HepG2 (cell line): Measurements from ENCODE around the gene KSR1. TPM values are rescaled to one million over a fixed set of nuclear protein-coding genes. Genes with fewer than 3 reads are reported as not detected.

ENCODE experiments used
- BRD4 ChIP-seq: sonication (generic); formaldehyde crosslinking; IDR thresholded peaks from 2 replicates; pipeline ENCODE4 v1.4.0; 2020; ENCODE audit warnings: missing genetic modification reagents
- ETV6 ChIP-seq: sonication (generic); formaldehyde crosslinking; conservative IDR thresholded peaks from 2 replicates; pipeline ENCODE4 v1.4.0; 2020; ENCODE audit warnings: missing genetic modification reagents
- PHB2 ChIP-seq: fragments of 450-650 bp; IDR thresholded peaks from 2 replicates; pipeline ENCODE4 v1.6.1; 2018; ENCODE audit not compliant: partially characterized antibody
- TBX2 ChIP-seq: sonication (generic); formaldehyde crosslinking; IDR thresholded peaks from 2 replicates; pipeline ENCODE4 v1.5.0; 2020; ENCODE audit warnings: missing genetic modification reagents, mild to moderate bottlenecking, borderline replicate concordance
- THAP11 ChIP-seq: IDR thresholded peaks from 2 replicates; pipeline ENCODE4 v1.6.1; 2016; ENCODE audit warnings: missing biosample characterization, missing genetic modification reagents
- ZNF124 ChIP-seq: sonication (generic); formaldehyde crosslinking; IDR thresholded peaks from 2 replicates; pipeline ENCODE4 v1.4.0; 2020; ENCODE audit warnings: missing genetic modification reagents
- ZNF550 ChIP-seq: sonication (generic); formaldehyde crosslinking; IDR thresholded peaks from 2 replicates; pipeline ENCODE4 v1.4.0; 2020; ENCODE audit warnings: mild to moderate bottlenecking, missing genetic modification reagents, borderline replicate concordance
- ZNF619 ChIP-seq: sonication (generic); formaldehyde crosslinking; IDR thresholded peaks from 2 replicates; pipeline ENCODE4 v1.4.0; 2020; ENCODE audit warnings: mild to moderate bottlenecking, missing genetic modification reagents
- ZNF678 ChIP-seq: sonication (generic); formaldehyde crosslinking; IDR thresholded peaks from 2 replicates; pipeline ENCODE4 v1.4.0; 2020; ENCODE audit warnings: mild to moderate bottlenecking, missing genetic modification reagents
- ZSCAN20 ChIP-seq: sonication (generic); formaldehyde crosslinking; IDR thresholded peaks from 2 replicates; pipeline ENCODE4 v1.4.0; 2020; ENCODE audit warnings: missing genetic modification reagents, mild to moderate bottlenecking, borderline replicate concordance
- ZSCAN29 ChIP-seq: sonication (generic); formaldehyde crosslinking; conservative IDR thresholded peaks from 2 replicates; pipeline ENCODE4 v1.4.0; 2020; ENCODE audit warnings: mild to moderate bottlenecking, missing genetic modification reagents
- polyA plus RNA-seq, 8 experiments: library from polyadenylated mRNA; depleted of rRNA in 3 of 8; stranded (reverse) in 7 of 8; unstranded in 1 of 8; fragments of >200 nt; fragmentation: Illumina TruSeq in 4 of 8; extraction: Trizol in 4 of 8; gene quantifications; 2 replicates each; pipeline versions ENCODE4 v1.2.1 to v1.2.3, GENCODE V29; 2011 to 2016; ENCODE audit warnings: low read depth in 4 of 8, missing spikeins in 1 of 8, mixed read lengths in 1 of 8; ENCODE audit not compliant: insufficient read depth in 1 of 8
- total RNA-seq, 5 experiments: library from RNA; depleted of rRNA; stranded (reverse); fragments of >200 nt; fragmentation: Illumina TruSeq; extraction: Trizol; gene quantifications; 2 replicates each; pipeline ENCODE4 v1.2.3, GENCODE V29; 2016; ENCODE audit warnings: low read depth in 1 of 5
- TF ChIP-seq, protein P1 (sequence below): IDR thresholded peaks from 2 replicates; pipeline ENCODE4 v1.6.1; 2016; ENCODE audit warnings: mild to moderate bottlenecking, missing biosample characterization, missing genetic modification reagents
- TF ChIP-seq, protein P2 (sequence below), 2 experiments: fragments of 450-650 bp in 1 of 2; sonication (generic) in 1 of 2; formaldehyde crosslinking in 1 of 2; IDR thresholded peaks; 2 replicates each; pipeline versions ENCODE4 v1.6.1 to v1.8.0; 2016 to 2022; ENCODE audit warnings: antibody characterized with exemption in 1 of 2, mild to moderate bottlenecking in 1 of 2, missing genetic modification reagents in 1 of 2
- TF ChIP-seq, protein P3 (sequence below): IDR thresholded peaks from 2 replicates; pipeline ENCODE4 v1.4.0; 2020; ENCODE audit warnings: mild to moderate bottlenecking, missing genetic modification reagents
- TF ChIP-seq, protein P4 (sequence below): IDR thresholded peaks from 2 replicates; pipeline ENCODE4 v1.6.1; 2016; ENCODE audit warnings: control low read depth

Gene KSR1
- total and polyA plus RNA-seq, 2 of the 13 experiments (the other 11 are each of a cell fraction or from before 2014, with no cell fraction given): 10.1 to 16.6 TPM

DNA sequence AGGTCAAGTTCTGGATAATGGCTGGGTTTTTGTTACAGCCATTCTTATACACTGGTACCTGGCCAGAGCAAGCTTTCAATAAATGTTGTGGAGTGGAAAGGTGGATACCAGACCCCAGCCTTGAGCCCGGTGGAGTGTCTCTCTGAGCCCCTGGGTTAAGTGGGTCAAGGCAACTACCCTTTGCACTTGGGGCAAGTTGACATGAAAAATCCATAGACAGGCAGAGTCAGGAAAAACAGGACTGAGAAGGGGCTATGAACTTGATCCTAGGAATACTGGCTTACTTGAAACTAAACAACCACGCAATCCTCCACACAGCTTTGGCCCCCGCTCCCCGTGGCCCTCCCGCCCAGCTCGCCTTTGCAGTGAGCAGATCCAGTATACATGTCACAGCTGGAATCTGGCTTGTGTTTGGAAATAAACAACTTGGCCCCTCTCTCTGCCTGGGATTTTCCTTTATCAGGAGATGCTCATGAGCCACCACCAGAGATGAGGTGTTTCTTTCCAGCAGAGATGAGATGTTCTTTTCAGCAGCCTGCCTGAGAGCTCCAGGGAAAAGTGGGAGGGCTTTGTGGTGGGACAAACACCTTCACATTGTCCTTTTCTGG, 65.9 kb downstream of the KSR1 start (continued):
- TF ChIP-seq ZSCAN29: no peak
- TF ChIP-seq PHB2: no peak
- no peak for TF ChIP-seq ZNF619 (CRISPR knock-in tag)
- 0 out of 2 replicates have a peak, but pooled peaks have one; percentile 15 for TF ChIP-seq TBX2
- no peak for TF ChIP-seq ETV6 (CRISPR knock-in tag)
- TF ChIP-seq, protein P1, sequence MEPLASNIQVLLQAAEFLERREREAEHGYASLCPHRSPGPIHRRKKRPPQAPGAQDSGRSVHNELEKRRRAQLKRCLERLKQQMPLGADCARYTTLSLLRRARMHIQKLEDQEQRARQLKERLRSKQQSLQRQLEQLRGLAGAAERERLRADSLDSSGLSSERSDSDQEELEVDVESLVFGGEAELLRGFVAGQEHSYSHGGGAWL (CRISPR knock-in tag): no peak
- no peak for TF ChIP-seq ZNF550 (CRISPR knock-in tag)
- TF ChIP-seq, protein P2, sequence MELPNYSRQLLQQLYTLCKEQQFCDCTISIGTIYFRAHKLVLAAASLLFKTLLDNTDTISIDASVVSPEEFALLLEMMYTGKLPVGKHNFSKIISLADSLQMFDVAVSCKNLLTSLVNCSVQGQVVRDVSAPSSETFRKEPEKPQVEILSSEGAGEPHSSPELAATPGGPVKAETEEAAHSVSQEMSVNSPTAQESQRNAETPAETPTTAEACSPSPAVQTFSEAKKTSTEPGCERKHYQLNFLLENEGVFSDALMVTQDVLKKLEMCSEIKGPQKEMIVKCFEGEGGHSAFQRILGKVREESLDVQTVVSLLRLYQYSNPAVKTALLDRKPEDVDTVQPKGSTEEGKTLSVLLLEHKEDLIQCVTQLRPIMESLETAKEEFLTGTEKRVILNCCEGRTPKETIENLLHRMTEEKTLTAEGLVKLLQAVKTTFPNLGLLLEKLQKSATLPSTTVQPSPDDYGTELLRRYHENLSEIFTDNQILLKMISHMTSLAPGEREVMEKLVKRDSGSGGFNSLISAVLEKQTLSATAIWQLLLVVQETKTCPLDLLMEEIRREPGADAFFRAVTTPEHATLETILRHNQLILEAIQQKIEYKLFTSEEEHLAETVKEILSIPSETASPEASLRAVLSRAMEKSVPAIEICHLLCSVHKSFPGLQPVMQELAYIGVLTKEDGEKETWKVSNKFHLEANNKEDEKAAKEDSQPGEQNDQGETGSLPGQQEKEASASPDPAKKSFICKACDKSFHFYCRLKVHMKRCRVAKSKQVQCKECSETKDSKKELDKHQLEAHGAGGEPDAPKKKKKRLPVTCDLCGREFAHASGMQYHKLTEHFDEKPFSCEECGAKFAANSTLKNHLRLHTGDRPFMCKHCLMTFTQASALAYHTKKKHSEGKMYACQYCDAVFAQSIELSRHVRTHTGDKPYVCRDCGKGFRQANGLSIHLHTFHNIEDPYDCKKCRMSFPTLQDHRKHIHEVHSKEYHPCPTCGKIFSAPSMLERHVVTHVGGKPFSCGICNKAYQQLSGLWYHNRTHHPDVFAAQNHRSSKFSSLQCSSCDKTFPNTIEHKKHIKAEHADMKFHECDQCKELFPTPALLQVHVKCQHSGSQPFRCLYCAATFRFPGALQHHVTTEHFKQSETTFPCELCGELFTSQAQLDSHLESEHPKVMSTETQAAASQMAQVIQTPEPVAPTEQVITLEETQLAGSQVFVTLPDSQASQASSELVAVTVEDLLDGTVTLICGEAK (IDR thresholded peaks at IDR 0.05): no peak
- TF ChIP-seq, protein P2 (CRISPR knock-in tag; IDR thresholded peaks at IDR 0.05): no peak
- TF ChIP-seq, protein P3, sequence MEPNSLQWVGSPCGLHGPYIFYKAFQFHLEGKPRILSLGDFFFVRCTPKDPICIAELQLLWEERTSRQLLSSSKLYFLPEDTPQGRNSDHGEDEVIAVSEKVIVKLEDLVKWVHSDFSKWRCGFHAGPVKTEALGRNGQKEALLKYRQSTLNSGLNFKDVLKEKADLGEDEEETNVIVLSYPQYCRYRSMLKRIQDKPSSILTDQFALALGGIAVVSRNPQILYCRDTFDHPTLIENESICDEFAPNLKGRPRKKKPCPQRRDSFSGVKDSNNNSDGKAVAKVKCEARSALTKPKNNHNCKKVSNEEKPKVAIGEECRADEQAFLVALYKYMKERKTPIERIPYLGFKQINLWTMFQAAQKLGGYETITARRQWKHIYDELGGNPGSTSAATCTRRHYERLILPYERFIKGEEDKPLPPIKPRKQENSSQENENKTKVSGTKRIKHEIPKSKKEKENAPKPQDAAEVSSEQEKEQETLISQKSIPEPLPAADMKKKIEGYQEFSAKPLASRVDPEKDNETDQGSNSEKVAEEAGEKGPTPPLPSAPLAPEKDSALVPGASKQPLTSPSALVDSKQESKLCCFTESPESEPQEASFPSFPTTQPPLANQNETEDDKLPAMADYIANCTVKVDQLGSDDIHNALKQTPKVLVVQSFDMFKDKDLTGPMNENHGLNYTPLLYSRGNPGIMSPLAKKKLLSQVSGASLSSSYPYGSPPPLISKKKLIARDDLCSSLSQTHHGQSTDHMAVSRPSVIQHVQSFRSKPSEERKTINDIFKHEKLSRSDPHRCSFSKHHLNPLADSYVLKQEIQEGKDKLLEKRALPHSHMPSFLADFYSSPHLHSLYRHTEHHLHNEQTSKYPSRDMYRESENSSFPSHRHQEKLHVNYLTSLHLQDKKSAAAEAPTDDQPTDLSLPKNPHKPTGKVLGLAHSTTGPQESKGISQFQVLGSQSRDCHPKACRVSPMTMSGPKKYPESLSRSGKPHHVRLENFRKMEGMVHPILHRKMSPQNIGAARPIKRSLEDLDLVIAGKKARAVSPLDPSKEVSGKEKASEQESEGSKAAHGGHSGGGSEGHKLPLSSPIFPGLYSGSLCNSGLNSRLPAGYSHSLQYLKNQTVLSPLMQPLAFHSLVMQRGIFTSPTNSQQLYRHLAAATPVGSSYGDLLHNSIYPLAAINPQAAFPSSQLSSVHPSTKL (CRISPR knock-in tag): peak; percentile 56
- no peak for TF ChIP-seq ZSCAN20 (CRISPR knock-in tag)
- TF ChIP-seq, protein P4, sequence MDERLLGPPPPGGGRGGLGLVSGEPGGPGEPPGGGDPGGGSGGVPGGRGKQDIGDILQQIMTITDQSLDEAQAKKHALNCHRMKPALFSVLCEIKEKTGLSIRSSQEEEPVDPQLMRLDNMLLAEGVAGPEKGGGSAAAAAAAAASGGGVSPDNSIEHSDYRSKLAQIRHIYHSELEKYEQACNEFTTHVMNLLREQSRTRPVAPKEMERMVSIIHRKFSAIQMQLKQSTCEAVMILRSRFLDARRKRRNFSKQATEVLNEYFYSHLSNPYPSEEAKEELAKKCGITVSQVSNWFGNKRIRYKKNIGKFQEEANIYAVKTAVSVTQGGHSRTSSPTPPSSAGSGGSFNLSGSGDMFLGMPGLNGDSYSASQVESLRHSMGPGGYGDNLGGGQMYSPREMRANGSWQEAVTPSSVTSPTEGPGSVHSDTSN (CRISPR knock-in tag): no peak
- TF ChIP-seq BRD4 (CRISPR knock-in tag): no peak
- TF ChIP-seq ZNF124 (CRISPR knock-in tag): no peak
- no peak for TF ChIP-seq ZNF678 (CRISPR knock-in tag)
- no peak for TF ChIP-seq THAP11
